Measurements from ENCODE around the gene ALDH4A1. TPM values are rescaled to one million over a fixed set of nuclear protein-coding genes. Genes with fewer than 3 reads are reported as not detected.
A peak's percentile ranks its signal among the peaks of the same experiment; 100 is the strongest.
"Not testable (repeated sequence)": the region's sequence is repeated elsewhere in the genome, so short reads cannot be mapped to it uniquely, and the experiment has no call there.

Gene ALDH4A1
- total RNA-seq, 1 donor from 2014 or later: 8.6 TPM

GRCh38 chr1:18854331-18855025, 47.9 kb downstream of the ALDH4A1 start:
- DNase-seq: no peak

- DNase-seq: no peak
Measured at GRCh38 chr1:18852501-18852900, 49.9 kb downstream of the ALDH4A1 start.

- peak; percentile 20 for DNase-seq
Measured at GRCh38 chr1:18849261-18849711, 53.1 kb downstream of the ALDH4A1 start.

- DNase-seq: not testable (repeated sequence)
Measured at GRCh38 chr1:18847723-18848122, 54.6 kb downstream of the ALDH4A1 start.

DNA sequence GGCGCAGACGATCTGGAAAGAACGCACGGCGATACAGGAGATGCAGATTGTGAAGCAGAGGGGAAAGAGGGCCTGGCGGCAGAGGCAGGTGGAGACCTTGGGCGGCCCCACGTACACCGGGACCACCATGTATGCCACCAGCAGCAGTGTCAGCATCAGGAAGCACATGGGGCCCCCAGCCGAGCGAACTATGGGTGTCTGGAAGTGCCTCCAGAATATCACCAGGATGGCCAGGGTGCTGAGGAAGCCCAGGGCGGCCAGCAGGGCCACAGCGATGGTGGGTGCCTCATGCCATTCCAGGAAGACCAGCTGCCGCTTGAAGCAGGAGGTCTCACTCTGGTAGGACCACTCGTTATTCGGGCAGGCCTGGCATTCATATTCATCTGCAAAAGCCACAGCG, 62.2 kb downstream of the ALDH4A1 start:
- DNase-seq: no peak

DNA sequence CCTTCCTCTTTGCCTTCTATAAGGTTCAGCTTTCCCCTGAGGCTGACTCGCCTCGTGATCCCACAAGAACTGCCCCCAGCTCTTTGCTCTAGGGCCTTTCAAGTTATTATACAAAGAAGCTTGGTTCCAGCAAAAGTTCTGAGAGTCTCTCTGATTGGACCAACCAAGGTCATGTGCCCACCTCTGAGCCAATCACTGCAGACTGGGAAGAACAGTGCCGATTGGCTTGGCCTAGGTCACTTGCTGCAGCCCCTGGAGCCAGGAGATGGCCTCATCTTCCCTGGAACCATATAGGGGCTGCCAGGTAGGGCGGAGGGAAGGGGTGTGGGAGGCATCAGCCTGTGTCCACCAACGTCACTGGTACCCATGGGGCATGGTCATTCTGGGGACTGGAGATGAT, 65.7 kb downstream of the ALDH4A1 start:
- DNase-seq: no peak

DNA sequence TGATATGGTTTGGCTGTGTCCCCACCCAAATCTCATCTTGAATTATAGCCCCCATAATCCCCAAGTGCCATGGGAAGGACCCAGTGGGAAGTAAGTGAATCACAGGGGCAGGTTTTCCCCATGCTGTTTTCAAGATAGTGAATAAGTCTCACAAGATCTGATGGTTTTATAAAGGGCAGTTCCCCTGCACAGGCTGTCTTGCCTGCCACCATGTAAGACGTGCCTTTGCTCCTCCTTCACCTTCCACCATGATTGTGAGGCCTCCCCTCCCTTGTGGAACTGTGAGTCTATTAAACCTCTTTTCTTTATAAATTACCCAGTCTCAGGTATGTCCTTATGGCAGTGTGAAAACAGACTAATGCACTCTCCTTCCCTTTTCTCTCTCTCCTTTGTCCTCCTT, 70.0 kb downstream of the ALDH4A1 start:
- not testable (repeated sequence) for DNase-seq

DNA sequence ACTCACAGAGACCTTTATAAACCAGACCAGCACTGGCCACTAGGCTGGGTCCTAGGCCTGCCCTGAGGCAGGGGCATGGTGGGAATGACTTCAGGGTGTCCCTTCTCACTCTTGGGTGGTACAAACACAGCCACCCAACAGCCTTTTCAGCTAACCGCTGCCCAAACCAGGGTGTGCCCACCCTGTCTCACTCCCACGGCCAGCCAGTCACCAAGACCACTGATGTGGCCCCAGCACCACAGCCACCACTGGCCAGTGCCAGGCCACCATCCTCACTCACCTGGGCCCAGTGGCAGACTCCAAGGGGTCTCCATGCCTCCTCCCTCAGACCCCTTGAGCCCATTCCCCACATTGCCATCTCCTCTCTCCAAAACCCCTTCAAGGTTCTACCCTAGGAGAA, 70.7 kb downstream of the ALDH4A1 start:
- no peak for DNase-seq

GRCh38 chr1:18830596-18830995, 71.8 kb downstream of the ALDH4A1 start:
- peak; percentile 12 for DNase-seq

DNA sequence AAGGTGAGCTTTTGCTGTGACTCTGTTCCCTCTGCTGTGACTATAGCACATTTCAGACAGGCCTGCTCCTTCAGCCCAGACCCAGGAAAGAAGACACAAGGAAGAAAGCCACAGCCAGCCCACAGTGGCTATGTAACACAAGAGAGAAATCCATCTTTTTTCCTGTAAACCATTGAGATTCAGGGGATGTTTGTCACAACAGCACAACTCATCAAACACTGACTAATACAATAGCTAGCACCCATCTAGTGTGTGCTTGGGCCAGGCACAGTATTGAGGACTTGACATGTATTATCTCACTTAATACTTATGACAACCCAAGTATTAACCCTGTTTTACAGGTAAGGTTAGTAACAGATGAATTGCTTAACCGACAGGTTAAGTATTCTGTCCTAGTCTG, 72.7 kb downstream of the ALDH4A1 start:
- DNase-seq: no peak

DNA sequence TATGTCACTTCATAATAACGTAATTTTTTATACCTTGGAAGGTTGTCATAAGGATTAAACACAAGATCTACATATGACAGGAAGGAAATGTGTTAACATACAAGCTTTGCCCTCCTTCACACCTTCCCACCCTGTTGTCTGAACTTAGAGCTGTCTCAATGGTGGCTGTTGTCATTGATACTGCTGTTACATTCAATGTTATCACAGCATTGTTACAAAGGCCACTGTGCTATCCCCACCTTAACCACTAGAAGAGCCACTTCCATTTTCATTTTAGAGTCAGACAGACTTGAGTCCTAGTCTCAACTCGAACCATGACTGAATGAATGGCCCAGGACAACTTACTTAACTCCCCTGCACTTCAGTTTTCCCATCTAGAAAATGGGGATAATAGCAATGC, 74.1 kb downstream of the ALDH4A1 start:
- no peak for DNase-seq

GRCh38 chr1:18823438-18823837, 78.9 kb downstream of the ALDH4A1 start:
- no peak for DNase-seq

Small RNA genes lying within 50 kb of the gene (small RNA-seq; reads per million reads assigned to genes)
- gene MIR1290 (ENCODE audit: low replicate concordance) (not detected), gene MIR4695 (ENCODE audit: low replicate concordance) (not detected)

Other genes starting within 250 kb of the ALDH4A1 start
- not detected for gene TAS1R2, start 42.9 kb downstream of the ALDH4A1 start, total RNA-seq
- 39.2 TPM for gene IFFO2, start 54.1 kb upstream of the ALDH4A1 start, total RNA-seq